Keratinocyte (primary cell): Measurements from ENCODE around the gene CNTLN.

Source experiments
- CTCF ChIP-seq, 3 experiments: IDR thresholded peaks in 1 of 3; conservative IDR thresholded peaks in 1 of 3; optimal IDR thresholded peaks in 1 of 3; 2 replicates in 2 of 3; 3 replicates in 1 of 3; pipeline versions ENCODE3 to v1.5.1; 2011; ENCODE audit warnings: low read length in 3 of 3, mild to moderate bottlenecking in 3 of 3, moderate library complexity in 2 of 3, control low read depth in 1 of 3, inconsistent platforms in 1 of 3; ENCODE audit not compliant: insufficient read depth in 2 of 3; ENCODE audit errors: extremely low read depth in 1 of 3
- EZH2 ChIP-seq: IDR thresholded peaks from one replicate; pipeline ENCODE4 v1.6.1; 2012; ENCODE audit warnings: inconsistent platforms, mild to moderate bottlenecking, low read length, moderate library complexity

DNA sequence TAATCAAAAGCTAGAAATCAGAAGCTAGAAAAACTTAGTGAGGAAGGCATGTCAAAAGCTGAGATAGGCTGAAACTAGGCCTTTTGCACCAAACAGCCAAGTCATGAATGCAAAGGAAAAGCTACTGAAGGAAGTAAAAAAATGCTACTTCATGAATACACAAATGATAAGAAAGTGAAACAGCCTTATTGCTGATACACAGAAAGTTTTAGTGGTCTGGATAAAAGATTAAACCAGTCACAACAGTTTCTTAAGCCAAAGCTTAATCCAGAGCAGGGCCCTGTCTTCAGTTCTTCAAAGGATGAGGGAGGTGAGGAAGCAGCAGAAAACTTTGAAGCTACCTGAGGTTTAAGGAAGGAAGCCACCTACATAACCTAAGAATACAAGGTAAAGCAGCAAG lies 341.6 kb downstream of the CNTLN start:
- TF ChIP-seq CTCF (optimal IDR thresholded peaks at IDR 0.05 in 1 of 3, IDR thresholded peaks at IDR 0.05 in 1 of 3, conservative IDR thresholded peaks at IDR 0.05 in 1 of 3; ENCODE audit: extremely low read depth in 1 of 3, insufficient read depth in 2 of 3, low read length in 3 of 3) (no peak), EZH2 (no peak)
